ENCODE results near the gene KIF16B. TPM values are rescaled to one million over a fixed set of nuclear protein-coding genes. Genes with fewer than 3 reads are reported as not detected.

The KIF16B gene
- total and polyA plus RNA-seq, 9 of the 15 experiments (the other 6 are each of a cell fraction or from before 2014, with no cell fraction given): 1.00 to 10.6 (median 8.5) TPM

- 7% methylated on average over 16 of the region's 18 CpGs for WGBS (ENCODE audit: insufficient coverage, low coverage, missing lambda C conversion rate)
- POLR2A ChIA-PET: interaction anchor here (0.9 to 1.1 kb wide), 3 partner anchors 15 to 27 kb away, joined by 3 to 5 read pairs (median 4); no protein-coding TSS in a partner anchor
- FAIRE-seq (peak; percentile 54), ATAC-seq (0 out of 3 replicates have a peak, but pooled peaks have one; percentile 2), DNase-seq (ENCODE audit: extremely low read depth in 1 of 4, low spot score in 3 of 4) (peak in 1 of 4 experiments; percentile 13)
- Histone ChIP-seq H4K20me1 (replicated peaks; ENCODE audit: control insufficient read depth, insufficient read depth, low read length) (no peaks in the 10 kb centered on the region), H2AFZ (ENCODE audit: low read depth, low read length) (peak overlapping the region; percentile 88), H3K27me3 (ENCODE audit: control insufficient read depth in 2 of 2, insufficient read depth in 2 of 2, low read length in 2 of 2) (no peaks in the 10 kb centered on the region), H3K27ac (ENCODE audit: extremely low read depth, low read depth, low read length) (peak overlapping the region; percentile 77), H3K36me3 (ENCODE audit: control insufficient read depth, insufficient read depth, low read length) (no peaks in the 10 kb centered on the region; the same call in 2 of the 3 replicates), H3K79me2 (ENCODE audit: control insufficient read depth, insufficient read depth, low read length) (peaks cover 25% of the 10 kb centered on the region), H3K9me3 (replicated peaks; ENCODE audit: control insufficient read depth, insufficient read depth, low read depth, low read length) (no peaks in the 10 kb centered on the region), H3K4me2 (ENCODE audit: insufficient read depth, low read length) (peak overlapping the region; percentile 81), H3K4me1 (replicated peaks in 1 of 2; ENCODE audit: control insufficient read depth in 2 of 2, insufficient read depth in 2 of 2, low read length in 2 of 2) (peaks cover 0 to 16% of the 10 kb centered on the region in 2 experiments; a peak in 3 of 5 replicates), H3K9me1 (ENCODE audit: control insufficient read depth, insufficient read depth, low read length) (no peaks in the 10 kb centered on the region), H3K4me3 (peak overlapping the region; percentile 75), H3K9ac (ENCODE audit: insufficient read depth in 1 of 2, low read depth in 2 of 2, low read length in 2 of 2) (peak overlapping the region; percentile 31 to 66; a peak in 3 of 4 replicates)
- in situ Hi-C loops (cut with MboI): no loop called here
- BruUV-seq (replicated peaks): no TSS peak
- intact Hi-C loops (cut with micrococcal nuclease): no loop called here
- TF ChIP-seq BCL6 (CRISPR knock-in tag; IDR thresholded peaks at IDR 0.05): no peak
- 0 out of 4 replicates have a peak, but pooled peaks of 1 of the 2 experiments have one; percentile 26 for TF ChIP-seq MLLT1 (IDR thresholded peaks at IDR 0.05)
- TF ChIP-seq ZBTB40 (IDR thresholded peaks at IDR 0.05): 0 out of 2 replicates have a peak, but pooled peaks have one; percentile 15
- TF ChIP-seq ZBTB40 (CRISPR knock-in tag; IDR thresholded peaks at IDR 0.05): no peak
- CTCF ChIA-PET (ENCODE audit: low intra/inter-chr PET ratio): no interaction called here
These were observed 2.3 kb upstream of the KIF16B start for GRCh38 chr20:16575390-16576140.
